GM12801 (cell line): ENCODE results near the gene CLSTN3.

Experiments used
- CTCF ChIP-seq: IDR thresholded peaks from one replicate; pipeline ENCODE4 v1.5.1; 2011; ENCODE audit warnings: control low read depth; ENCODE audit not compliant: insufficient read length; ENCODE audit errors: extremely low read depth

CLSTN3 gene

DNA sequence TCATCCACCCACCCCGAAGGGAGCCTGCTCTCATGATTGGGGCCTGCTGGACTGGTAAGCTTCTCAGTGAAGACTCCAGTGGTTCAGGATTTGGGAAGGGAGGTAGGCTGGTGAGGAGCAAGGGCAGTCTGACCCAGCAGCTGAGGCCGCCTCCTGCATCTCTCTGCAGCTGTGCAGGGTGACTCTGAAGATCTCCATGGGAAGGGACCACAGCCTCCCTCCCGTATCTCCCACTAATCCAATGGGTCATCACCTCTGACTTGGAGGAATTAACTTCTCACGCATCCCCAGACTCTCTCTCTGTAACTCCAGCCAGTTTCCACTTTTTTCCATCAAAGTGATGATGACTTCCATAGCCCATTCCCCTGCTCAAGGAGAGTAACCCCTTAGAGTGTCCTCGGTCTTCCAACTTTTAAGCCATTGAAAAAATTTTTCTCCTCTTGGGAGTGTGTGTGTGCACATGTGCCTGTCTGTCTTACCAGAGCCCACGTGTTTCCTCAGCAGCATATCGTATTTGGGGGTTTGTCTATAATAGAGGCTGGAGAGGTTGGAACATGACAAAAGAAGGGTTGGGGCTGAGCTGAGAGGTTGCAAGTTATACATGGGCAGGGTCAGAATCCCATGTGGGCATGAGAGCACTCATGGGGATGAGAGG lies 11.3 kb downstream of the CLSTN3 start:
- TF ChIP-seq CTCF = no peak

DNA sequence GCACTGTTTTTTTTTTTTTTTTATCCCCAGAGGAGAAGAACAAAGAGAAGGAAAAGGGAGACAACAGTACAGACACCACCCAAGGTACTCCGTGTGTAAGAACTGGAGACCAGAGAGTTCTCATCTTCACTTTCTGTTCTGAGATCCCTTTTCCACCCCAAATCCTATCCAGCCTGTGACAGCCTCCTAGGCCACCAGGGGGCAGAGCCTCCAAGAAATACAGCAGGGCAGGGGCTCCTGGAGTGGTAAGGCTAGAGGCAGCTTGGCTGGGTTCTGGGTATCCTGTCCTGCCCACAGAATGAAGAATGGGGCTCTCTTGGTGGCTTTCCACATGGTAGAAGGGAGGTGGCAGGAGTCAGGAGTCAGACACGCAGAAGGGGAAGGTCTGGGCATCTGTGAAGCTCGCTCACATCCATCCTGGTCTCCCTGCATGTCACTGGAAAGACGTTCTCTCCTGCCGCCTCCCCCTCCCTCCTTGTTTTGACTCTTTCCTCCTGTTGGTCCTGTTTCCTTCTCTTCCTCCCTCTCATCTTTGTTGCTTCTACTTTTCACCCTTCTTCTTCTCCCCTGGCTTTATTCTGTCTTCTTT lies 12.0 kb downstream of the CLSTN3 start:
- no peak for TF ChIP-seq CTCF

- TF ChIP-seq CTCF = no peak
These were observed 12.8 kb downstream of the CLSTN3 start for GRCh38 chr12:7142809-7143465.

DNA sequence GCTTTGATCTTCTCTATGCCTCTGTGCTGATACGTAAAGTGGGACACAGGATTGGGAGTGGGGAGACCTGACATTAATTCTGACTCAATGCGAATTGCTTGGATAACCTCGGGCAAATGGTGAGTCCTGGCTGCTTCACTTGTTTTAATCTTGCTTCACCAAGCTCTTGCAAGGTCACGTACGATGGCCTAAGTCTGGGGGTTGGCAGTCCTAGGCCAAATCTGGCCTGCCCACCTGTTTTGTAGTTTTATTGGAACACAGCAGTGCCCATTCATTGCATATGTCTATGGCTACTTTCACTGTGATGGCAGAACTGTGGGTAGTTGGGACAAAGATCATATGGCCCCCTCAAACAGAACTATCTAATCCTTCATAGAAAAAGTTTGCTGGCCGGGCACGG lies 13.4 kb downstream of the CLSTN3 start:
- TF ChIP-seq CTCF = no peak

GRCh38 chr12:7144414-7145120 lies 14.4 kb downstream of the CLSTN3 start:
- no peak for TF ChIP-seq CTCF

- no peak for TF ChIP-seq CTCF
These were observed 15.5 kb downstream of the CLSTN3 start for GRCh38 chr12:7145671-7146070.

DNA sequence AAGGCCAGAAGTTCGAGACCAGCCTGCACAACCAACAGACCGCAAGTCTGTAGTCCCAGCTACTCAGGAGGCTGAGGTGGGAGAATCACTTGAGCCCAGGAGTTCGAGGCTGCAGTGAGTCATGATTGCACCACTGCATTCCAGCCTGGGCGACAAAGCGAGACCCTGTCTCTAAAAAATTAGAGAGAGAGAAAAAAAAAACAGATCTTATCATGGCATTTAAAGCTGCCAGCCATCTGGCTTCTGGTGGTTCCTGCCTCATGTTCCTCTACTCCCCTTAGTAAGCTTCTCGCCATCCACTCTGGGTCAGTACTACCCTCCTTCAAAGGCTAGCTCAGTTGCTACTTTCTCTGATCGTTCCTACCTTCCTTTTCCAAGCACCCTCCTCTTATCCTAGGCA lies 16.1 kb downstream of the CLSTN3 start:
- no peak for TF ChIP-seq CTCF
